ENCODE data around the gene ZMYM1.

Gene ZMYM1

GRCh38 chr1:35037206-35037605, 42.0 kb upstream of the ZMYM1 start:
- TF ChIP-seq ZFX (IDR thresholded peaks at IDR 0.05; ENCODE audit: borderline replicate concordance) = no peak
- TF ChIP-seq, protein P1, sequence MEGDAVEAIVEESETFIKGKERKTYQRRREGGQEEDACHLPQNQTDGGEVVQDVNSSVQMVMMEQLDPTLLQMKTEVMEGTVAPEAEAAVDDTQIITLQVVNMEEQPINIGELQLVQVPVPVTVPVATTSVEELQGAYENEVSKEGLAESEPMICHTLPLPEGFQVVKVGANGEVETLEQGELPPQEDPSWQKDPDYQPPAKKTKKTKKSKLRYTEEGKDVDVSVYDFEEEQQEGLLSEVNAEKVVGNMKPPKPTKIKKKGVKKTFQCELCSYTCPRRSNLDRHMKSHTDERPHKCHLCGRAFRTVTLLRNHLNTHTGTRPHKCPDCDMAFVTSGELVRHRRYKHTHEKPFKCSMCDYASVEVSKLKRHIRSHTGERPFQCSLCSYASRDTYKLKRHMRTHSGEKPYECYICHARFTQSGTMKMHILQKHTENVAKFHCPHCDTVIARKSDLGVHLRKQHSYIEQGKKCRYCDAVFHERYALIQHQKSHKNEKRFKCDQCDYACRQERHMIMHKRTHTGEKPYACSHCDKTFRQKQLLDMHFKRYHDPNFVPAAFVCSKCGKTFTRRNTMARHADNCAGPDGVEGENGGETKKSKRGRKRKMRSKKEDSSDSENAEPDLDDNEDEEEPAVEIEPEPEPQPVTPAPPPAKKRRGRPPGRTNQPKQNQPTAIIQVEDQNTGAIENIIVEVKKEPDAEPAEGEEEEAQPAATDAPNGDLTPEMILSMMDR (IDR thresholded peaks at IDR 0.05) = no peak
- H3K27ac ChIP-seq = no peak overlapping the region

DNA sequence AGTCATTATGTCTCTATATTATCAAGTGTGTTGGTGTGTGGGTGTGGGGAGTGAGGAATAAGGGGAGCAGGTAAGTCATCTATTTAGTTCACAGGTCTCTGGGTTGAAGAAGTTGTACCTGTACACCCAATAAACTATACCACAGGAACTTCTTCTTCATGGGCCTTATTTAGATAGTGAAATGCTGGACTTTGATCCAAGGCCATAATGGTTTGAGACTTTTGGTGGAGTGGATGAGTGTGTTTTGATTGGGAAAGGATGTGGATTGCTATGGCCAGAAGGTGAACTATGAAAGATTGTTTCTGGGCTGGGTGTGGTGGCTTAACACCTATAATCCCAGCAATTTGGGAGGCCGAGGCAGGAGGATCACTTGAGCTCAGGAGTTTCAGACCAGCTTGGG, 40.5 kb upstream of the ZMYM1 start:
- H3K27ac ChIP-seq = no peak overlapping the region
- TF ChIP-seq, protein P1 (IDR thresholded peaks at IDR 0.05) = no peak
- no peak for TF ChIP-seq ZFX (IDR thresholded peaks at IDR 0.05; ENCODE audit: borderline replicate concordance)

GRCh38 chr1:35043498-35043897, 35.7 kb upstream of the ZMYM1 start:
- H3K27ac ChIP-seq = no peak overlapping the region

DNA sequence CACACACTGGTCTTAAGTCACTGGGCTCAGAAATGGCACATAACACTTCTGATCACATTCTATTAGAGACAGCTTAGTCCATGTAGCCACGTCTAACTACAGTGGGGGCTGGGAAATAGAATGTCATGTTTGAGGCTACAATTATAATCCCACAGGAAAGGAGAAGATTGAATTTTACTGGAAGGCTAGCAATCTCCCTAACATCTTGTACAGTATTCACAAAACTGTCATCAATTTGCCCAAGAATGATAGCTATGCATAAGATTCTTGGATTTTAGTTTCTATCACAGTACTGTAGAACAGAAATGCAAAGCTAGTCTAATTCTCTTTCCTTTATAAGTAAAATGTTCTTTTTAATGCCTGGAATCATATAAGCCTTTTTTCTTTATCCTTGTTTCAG, 34.8 kb upstream of the ZMYM1 start:
- no peak overlapping the region for H3K27ac ChIP-seq
- TF ChIP-seq, protein P1 (IDR thresholded peaks at IDR 0.05) = no peak
- no peak for TF ChIP-seq ZFX (IDR thresholded peaks at IDR 0.05; ENCODE audit: borderline replicate concordance)

More at GRCh38 chr1:35043498-35043897, 35.7 kb upstream of the ZMYM1 start:
- TF ChIP-seq ZFX (IDR thresholded peaks at IDR 0.05; ENCODE audit: borderline replicate concordance) = no peak
- TF ChIP-seq, protein P1 (IDR thresholded peaks at IDR 0.05) = no peak

DNA sequence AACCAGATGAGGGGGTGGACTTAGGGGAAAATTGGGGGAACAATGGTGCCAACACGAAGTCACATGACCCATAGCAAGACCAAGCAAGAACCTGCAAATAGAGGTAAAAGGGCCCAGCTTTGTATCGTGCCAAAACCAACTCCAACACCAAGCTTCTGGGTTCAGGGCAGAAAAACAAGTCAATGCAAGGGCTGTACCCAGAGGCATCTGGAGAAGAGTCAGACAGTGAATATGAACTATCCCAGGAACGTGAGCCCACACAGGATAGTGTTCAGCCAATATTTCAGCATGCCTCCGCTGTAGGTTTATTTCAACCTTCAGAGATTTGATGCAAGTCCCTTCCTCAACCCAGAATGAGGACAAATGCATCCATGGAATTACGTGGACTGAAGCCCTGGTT, 32.5 kb upstream of the ZMYM1 start:
- H3K27ac ChIP-seq = no peak overlapping the region
- TF ChIP-seq, protein P1 (IDR thresholded peaks at IDR 0.05) = no peak
- no peak for TF ChIP-seq ZFX (IDR thresholded peaks at IDR 0.05; ENCODE audit: borderline replicate concordance)

DNA sequence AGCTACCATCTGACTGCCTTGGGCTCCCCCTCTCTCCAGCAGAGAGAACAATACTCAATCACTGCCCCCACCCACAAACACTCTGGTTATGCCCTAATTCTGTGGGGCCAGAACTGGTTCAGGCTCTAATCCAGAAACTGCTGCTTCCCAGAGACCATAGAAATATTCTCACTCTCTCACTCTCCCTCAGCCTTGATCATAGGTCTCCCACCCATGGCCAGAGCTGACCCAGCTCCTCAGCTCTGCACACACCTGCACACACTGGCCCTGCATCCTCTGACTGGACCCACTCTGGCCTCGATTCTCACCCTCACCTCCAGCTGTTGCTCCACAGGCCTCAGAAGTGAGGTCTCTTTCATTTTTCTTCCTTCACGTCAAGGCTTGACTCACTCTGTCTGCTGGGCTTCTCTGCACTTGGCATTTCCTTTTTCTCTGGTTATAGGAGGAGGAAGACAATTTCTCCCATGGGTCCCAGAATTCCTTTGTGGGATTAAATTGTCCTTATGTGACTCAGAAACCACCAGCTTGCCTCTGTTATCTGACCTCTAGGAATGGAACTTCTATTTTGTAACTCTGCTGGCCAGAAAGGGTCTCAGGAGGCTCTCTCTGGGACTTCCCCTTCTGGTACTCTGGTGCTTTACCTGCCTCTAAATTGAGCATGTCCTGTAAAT, 31.9 kb upstream of the ZMYM1 start:
- no peak overlapping the region for H3K27ac ChIP-seq
- TF ChIP-seq, protein P1 (IDR thresholded peaks at IDR 0.05) = no peak
- TF ChIP-seq ZFX (IDR thresholded peaks at IDR 0.05; ENCODE audit: borderline replicate concordance) = no peak

DNA sequence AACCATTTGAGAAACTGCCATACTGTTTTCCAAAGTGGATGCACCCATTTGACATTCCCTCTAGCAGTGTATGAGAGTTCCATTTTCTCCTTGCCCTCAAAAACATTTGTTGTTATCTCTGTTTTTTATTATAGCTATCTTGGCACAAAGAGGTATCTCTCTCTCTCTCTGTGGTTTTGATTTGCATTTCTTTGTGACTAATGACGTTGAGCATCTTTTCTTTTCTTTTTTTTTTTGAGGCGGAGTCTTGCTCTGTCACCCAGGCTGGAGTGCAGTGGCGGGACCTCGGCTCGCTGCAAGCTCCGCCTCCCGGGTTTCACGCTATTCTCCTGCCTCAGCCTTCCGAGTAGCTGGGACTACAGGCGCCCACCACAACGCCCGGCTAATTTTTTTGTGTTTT, 30.1 kb upstream of the ZMYM1 start:
- no peak overlapping the region for H3K27ac ChIP-seq
- TF ChIP-seq, protein P1 (IDR thresholded peaks at IDR 0.05) = no peak
- no peak for TF ChIP-seq ZFX (IDR thresholded peaks at IDR 0.05; ENCODE audit: borderline replicate concordance)
